Suprapubic skin (tissue), 4 donors: ENCODE measurements around the gene IQCE.

Experiments
- CTCF ChIP-seq, 2 donors: fragments of 200-600 bp in 1 of 2; fragments of 450-650 bp in 1 of 2; sonication (generic) in 1 of 2; IDR thresholded peaks; one replicate each; pipeline ENCODE4 v1.5.1; 2016 to 2019; ENCODE audit warnings: antibody characterized with exemption in 2 of 2, mild to moderate bottlenecking in 1 of 2, moderate library complexity in 1 of 2
- EP300 ChIP-seq: sonication (generic); formaldehyde crosslinking; IDR thresholded peaks from one replicate; pipeline ENCODE4 v1.6.1; 2017; ENCODE audit warnings: antibody characterized with exemption
- POLR2A ChIP-seq, 2 donors: fragments of 450-650 bp; IDR thresholded peaks; one replicate each; pipeline ENCODE4 v1.6.1; 2017; ENCODE audit warnings: antibody characterized with exemption in 2 of 2, mild to moderate bottlenecking in 2 of 2, moderate library complexity in 2 of 2
- POLR2AphosphoS5 ChIP-seq, 3 donors: sonication (generic); formaldehyde crosslinking; IDR thresholded peaks; one replicate each; pipeline ENCODE4 v1.6.1; 2017; ENCODE audit warnings: antibody characterized with exemption in 3 of 3

GRCh38 chr7:2582006-2582735 lies 23.4 kb downstream of the IQCE start:
- TF ChIP-seq POLR2AphosphoS5 (IDR thresholded peaks at IDR 0.05) (no peak), CTCF (IDR thresholded peaks at IDR 0.05) (no peak), POLR2A (IDR thresholded peaks at IDR 0.05) (no peak), EP300 (no peak)
